ENCODE results near the gene YIF1A.

DNA sequence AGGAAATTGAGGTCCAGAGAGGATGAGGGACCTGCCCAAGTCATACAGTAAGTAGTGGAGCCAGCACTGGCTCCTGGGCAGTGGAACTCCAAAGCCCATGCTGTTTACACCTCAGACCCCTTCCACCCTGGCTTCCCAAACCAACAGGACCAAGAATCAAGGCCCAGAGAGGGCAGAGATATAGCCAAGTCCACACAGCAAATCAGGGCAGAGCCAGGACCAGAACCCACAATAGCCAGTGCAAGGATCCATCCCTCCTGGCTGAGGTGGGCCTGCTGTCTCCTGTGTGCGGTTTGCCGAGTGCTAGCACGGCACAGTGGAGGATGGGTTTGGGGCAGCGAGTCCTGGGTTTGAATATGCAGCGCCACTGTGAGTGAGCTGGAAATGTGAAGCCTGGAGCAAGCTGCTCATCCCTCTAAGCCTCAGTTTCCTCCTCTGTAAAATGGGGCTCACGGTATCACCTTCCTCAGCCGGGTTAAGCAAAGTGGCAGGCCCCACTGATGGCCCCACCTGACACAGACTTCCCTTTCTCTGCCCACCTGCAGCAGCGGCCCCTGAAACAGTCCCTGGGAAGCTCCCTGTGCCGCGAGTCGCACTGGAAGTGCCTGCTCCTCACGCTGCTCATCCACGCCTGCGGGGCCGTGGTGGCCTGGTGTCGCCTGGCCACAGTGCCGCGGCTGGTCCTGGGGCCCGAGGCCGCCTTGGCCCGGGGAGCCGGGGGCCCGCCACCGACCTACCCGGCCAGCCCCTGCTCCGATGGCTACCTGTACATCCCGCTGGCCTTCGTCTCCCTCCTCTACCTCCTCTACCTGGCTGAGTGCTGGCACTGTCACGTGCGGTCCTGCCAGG, 5.1 kb upstream of the YIF1A start:
- TF ChIP-seq, protein P1, sequence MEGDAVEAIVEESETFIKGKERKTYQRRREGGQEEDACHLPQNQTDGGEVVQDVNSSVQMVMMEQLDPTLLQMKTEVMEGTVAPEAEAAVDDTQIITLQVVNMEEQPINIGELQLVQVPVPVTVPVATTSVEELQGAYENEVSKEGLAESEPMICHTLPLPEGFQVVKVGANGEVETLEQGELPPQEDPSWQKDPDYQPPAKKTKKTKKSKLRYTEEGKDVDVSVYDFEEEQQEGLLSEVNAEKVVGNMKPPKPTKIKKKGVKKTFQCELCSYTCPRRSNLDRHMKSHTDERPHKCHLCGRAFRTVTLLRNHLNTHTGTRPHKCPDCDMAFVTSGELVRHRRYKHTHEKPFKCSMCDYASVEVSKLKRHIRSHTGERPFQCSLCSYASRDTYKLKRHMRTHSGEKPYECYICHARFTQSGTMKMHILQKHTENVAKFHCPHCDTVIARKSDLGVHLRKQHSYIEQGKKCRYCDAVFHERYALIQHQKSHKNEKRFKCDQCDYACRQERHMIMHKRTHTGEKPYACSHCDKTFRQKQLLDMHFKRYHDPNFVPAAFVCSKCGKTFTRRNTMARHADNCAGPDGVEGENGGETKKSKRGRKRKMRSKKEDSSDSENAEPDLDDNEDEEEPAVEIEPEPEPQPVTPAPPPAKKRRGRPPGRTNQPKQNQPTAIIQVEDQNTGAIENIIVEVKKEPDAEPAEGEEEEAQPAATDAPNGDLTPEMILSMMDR (IDR thresholded peaks at IDR 0.05): no peak
- no peak for TF ChIP-seq EP300 (IDR thresholded peaks at IDR 0.05)
- no peak for TF ChIP-seq POLR2A (IDR thresholded peaks at IDR 0.05)
- no peak for TF ChIP-seq POLR2AphosphoS5 (IDR thresholded peaks at IDR 0.05)
